ENCODE measurements around the gene ADRA2C.

GRCh38 chr4:3816983-3817960 is 51.1 kb downstream of the ADRA2C start:
- TF ChIP-seq EZH2 (IDR thresholded peaks at IDR 0.05; ENCODE audit: borderline replicate concordance, low read length), result no peak
- no peak for TF ChIP-seq CTCF (conservative IDR thresholded peaks at IDR 0.05 in 1 of 2, IDR thresholded peaks at IDR 0.05 in 1 of 2; ENCODE audit: extremely low read depth in 1 of 2, insufficient read depth in 1 of 2, low read depth in 1 of 2, low read length in 2 of 2)

Data from mammary epithelial cell (primary cell).